ENCODE results near the gene KLK12.

GRCh38 chr19:51036519-51036918, 1.7 kb upstream of the KLK12 start:
- TF ChIP-seq EZH2 (IDR thresholded peaks at IDR 0.05; ENCODE audit: insufficient read depth, poor library complexity, severe bottlenecking), result no peak
- TF ChIP-seq EZH2phosphoT487 (IDR thresholded peaks at IDR 0.05; ENCODE audit: insufficient read depth, low read depth), result no peak

Data from GM23248 (cell line).